Activated T-cell treated with anti-CD3 and anti-CD28 coated beads, Interleukin-2, amount 50 U/mL, for 48 hours (primary cell): ENCODE measurements around the gene PPP2R5C.

Source experiments
- DNase-seq, 2 experiments: peaks; one replicate each; pipeline ENCODE4 v3.0.0-alpha.2; 2020

Gene PPP2R5C

GRCh38 chr14:101815994-101816393, 54.5 kb downstream of the PPP2R5C start:
- no peak for DNase-seq

GRCh38 chr14:101817501-101818001, 56.0 kb downstream of the PPP2R5C start:
- peak; percentile 58 to 66 for DNase-seq

- peak; percentile 64 to 76 for DNase-seq
These were observed 57.9 kb downstream of the PPP2R5C start for GRCh38 chr14:101819251-101819990.

GRCh38 chr14:101820283-101820798, 58.8 kb downstream of the PPP2R5C start:
- DNase-seq = peak; percentile 61 to 63

- DNase-seq = peak in 1 of 2 experiments; percentile 62
These were observed 60.0 kb downstream of the PPP2R5C start for GRCh38 chr14:101821528-101821927.

- DNase-seq = no peak
These were observed 61.6 kb downstream of the PPP2R5C start for GRCh38 chr14:101823066-101823465.

GRCh38 chr14:101823511-101824120, 62.1 kb downstream of the PPP2R5C start:
- peak; percentile 76 to 83 for DNase-seq

- no peak for DNase-seq
These were observed 62.8 kb downstream of the PPP2R5C start for GRCh38 chr14:101824339-101824727.

- no peak for DNase-seq
These were observed 64.3 kb downstream of the PPP2R5C start for GRCh38 chr14:101825797-101826196.

- DNase-seq = no peak
These were observed 64.8 kb downstream of the PPP2R5C start for GRCh38 chr14:101826351-101826750.

GRCh38 chr14:101827286-101827685, 65.8 kb downstream of the PPP2R5C start:
- no peak for DNase-seq

- DNase-seq = no peak
These were observed 66.5 kb downstream of the PPP2R5C start for GRCh38 chr14:101828046-101828445.

- peak; percentile 11 to 16 for DNase-seq
These were observed 68.8 kb downstream of the PPP2R5C start for GRCh38 chr14:101830271-101830670.

- DNase-seq = peak; percentile 12 to 14
These were observed 71.5 kb downstream of the PPP2R5C start for GRCh38 chr14:101833045-101833444.

GRCh38 chr14:101834397-101834796, 72.9 kb downstream of the PPP2R5C start:
- DNase-seq = peak; percentile 11 to 14

GRCh38 chr14:101834800-101835547, 73.5 kb downstream of the PPP2R5C start:
- peak; percentile 15 to 16 for DNase-seq

GRCh38 chr14:101835566-101835965, 74.1 kb downstream of the PPP2R5C start:
- no peak for DNase-seq

- DNase-seq = no peak
These were observed 74.6 kb downstream of the PPP2R5C start for GRCh38 chr14:101836135-101836534.

GRCh38 chr14:101838476-101838875, 77.0 kb downstream of the PPP2R5C start:
- no peak for DNase-seq

GRCh38 chr14:101839236-101839635, 77.7 kb downstream of the PPP2R5C start:
- peak; percentile 57 to 61 for DNase-seq

GRCh38 chr14:101839661-101840060, 78.2 kb downstream of the PPP2R5C start:
- DNase-seq = no peak

- DNase-seq = peak in 1 of 2 experiments; percentile 16
These were observed 79.3 kb downstream of the PPP2R5C start for GRCh38 chr14:101840649-101841369.

GRCh38 chr14:101843038-101843437, 81.5 kb downstream of the PPP2R5C start:
- DNase-seq = no peak
